ENCODE measurements around the gene SSTR5.

Gene SSTR5

DNA sequence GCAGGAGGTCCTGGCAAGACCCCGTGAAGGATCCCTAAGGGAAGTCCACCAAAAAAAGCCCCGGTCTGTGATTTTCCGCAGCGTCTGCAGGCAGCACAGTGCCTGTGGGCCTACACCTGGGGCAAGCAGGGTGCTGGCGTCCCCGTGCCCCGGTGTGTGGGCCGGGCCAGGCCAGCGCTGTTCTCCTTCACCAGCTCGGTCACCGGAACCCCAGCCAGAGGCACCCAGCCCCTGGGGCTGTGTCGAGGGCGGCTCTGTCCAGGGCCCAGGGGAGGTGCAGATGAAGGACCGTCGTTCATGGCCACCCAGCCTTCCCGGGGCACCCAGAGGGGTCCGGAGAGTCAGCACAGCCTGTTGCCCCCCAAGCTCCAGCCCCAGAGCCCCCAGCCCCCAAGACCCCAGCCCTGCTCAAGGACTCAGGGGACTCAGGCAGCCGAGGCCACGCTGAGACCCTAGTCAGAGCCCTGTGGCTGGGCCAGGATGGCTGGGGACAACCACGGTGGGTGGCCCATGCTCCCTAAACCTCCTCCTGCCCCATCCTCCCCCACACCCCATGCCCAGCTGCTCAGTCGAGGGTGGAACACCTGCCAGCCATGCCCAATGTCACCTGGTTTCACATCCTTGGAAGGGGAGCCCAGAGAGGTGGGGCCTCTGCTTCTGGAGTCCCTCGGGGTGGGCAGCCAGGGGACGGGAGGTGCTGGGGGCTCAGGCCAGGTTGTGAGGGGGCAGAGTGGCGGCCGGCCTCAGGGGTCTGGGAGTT is 29.2 kb downstream of the SSTR5 start:
- DNase-seq: no peak
- Mint-ChIP-seq H3K4me3 (no peak overlapping the region), H3K9me3 (no peaks in the 10 kb centered on the region), H3K27me3 (peaks cover 25% of the 10 kb centered on the region), H3K27ac (no peak overlapping the region), H3K4me1 (no peaks in the 10 kb centered on the region), H3K36me3 (no peaks in the 10 kb centered on the region)
- CTCF ChIA-PET: no interaction called here

DNA sequence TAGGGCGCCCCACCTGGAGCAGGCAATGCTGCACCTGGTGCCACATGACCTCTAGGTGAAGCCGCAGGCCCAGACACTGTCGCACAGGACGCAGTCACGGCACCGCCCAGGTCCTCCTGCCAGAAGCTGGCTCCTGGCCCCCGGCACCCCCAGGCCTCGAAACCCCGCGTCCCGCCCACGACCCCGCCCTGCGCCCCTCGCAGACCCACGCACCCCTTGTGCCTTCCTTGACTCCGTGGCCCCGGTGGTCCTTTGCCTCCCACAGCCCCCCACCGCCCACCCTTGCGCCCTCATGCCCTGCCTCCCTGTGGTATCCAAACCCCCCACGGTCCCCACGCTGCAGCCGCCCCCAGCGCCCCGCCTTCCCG is 29.8 kb downstream of the SSTR5 start:
- H3K36me3 Mint-ChIP-seq: no peaks in the 10 kb centered on the region
- CTCF ChIA-PET: interaction anchor here (1.0 to 1.5 kb wide), 4 partner anchors 10 to 390 kb away, joined by 3 to 4 read pairs (median 4); no protein-coding TSS in a partner anchor
- H3K27ac Mint-ChIP-seq: no peak overlapping the region
- no peaks in the 10 kb centered on the region for H3K4me1 Mint-ChIP-seq
- H3K4me3 Mint-ChIP-seq: no peak overlapping the region
- DNase-seq: no peak
- no peaks in the 10 kb centered on the region for H3K9me3 Mint-ChIP-seq
- H3K27me3 Mint-ChIP-seq: peaks cover 25% of the 10 kb centered on the region

DNA sequence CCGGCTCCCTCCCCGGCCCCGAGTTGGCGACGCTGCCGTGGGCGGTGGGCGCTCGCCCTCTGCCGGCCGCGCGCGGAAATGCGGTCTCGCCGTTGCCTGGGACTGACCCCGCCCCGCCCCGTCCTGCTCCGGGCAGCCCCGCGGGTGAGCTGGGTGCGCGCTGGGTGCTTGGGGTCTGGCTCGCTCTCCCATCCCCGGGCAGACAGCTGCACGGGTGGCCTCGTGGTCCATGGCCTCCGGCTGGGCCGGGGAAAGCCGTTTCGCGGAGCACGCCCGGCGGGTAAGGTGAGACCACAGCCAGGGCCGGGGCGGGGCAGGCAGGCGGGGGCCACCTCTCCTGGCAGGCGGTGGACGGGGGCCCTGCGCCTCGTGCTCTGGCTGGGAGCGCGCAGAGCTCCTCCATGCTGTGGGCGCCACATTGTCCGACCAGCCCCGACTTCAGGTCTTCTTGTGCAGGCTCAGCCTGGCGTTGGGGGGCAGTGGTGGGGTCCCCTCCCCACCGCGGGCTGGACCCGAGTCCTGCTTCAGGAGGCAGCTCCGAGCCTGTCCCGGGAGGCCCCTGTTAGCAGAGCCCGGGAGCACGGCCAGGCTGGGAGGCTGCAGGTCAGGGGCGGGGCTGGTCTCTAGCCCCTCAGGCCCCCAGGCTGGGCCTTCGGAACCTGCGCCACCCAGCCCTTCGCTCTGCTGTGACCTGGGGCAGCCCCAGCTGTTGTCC is 30.5 kb downstream of the SSTR5 start:
- CTCF ChIA-PET: interaction anchor here (0.8 to 1.5 kb wide), 6 partner anchors 9 to 391 kb away, joined by 3 to 4 read pairs (median 4); no protein-coding TSS in a partner anchor
- Mint-ChIP-seq H3K4me1 (no peaks in the 10 kb centered on the region), H3K27ac (no peak overlapping the region), H3K27me3 (peaks cover 25% of the 10 kb centered on the region), H3K36me3 (no peaks in the 10 kb centered on the region), H3K4me3 (no peak overlapping the region), H3K9me3 (no peaks in the 10 kb centered on the region)
- DNase-seq: peak; percentile 75

DNA sequence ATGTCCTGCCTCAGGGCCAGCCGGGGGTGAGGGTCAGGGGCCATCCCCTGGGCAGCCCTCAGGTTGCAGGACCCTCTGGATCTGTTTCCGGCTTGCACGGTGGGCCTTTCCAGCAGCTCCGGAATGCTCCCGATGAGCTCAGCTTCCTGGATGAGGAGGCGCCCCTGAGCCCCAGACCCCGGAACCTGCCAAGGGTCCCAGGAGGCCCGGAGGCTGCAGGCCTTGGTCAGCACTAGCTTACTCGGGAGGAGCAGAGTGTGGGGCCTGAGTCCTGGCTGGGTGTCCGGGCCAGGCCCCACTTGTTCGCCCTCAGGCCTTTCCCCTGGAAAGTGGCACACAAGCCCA is 31.1 kb downstream of the SSTR5 start:
- peaks cover 28% of the 10 kb centered on the region for H3K27me3 Mint-ChIP-seq
- CTCF ChIA-PET: interaction anchor here (0.8 to 1.5 kb wide), 5 partner anchors 8 to 391 kb away, joined by 3 to 4 read pairs (median 4); no protein-coding TSS in a partner anchor
- H3K36me3 Mint-ChIP-seq: no peaks in the 10 kb centered on the region
- no peaks in the 10 kb centered on the region for H3K9me3 Mint-ChIP-seq
- no peaks in the 10 kb centered on the region for H3K4me1 Mint-ChIP-seq
- H3K27ac Mint-ChIP-seq: no peak overlapping the region
- no peak for DNase-seq
- H3K4me3 Mint-ChIP-seq: no peak overlapping the region

DNA sequence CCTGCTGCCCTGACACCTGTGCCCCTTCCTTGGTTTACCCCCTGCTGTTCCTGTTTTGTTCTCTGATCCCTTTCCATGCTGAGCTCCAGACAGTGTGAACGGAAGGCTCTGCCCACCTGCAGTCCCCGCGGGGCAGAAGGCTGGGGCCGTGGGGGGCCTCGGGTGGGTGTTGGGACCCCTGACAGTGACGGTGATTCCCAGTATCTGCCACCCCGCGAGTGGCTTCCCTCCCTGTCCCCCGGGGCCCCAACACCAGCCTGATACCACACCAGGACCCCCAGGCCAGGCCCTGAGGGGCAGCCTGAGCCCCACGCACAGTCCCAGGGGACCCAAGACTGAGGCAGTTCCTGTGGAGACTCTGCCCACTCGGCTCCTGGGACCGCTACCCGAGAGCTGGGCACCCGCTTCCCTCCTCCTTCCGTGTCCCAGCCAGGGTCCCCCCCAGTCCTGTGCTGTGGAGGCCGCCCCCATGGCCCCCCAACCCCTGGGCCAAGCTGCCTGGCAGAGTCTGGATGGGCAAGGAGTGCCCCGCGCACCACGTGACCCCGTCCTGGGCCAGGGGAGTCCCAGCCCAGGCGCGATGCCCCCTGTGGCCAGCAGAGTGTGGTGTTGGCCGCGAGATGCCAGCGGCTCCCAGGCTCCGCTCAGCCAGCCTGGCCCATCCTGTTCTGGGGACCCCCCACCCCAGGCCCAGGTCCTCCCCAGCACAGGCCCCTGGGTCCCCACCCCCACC is 33.5 kb downstream of the SSTR5 start:
- Mint-ChIP-seq H3K4me3 (no peak overlapping the region), H3K36me3 (no peaks in the 10 kb centered on the region), H3K27ac (no peak overlapping the region), H3K27me3 (peaks cover 25% of the 10 kb centered on the region), H3K4me1 (no peaks in the 10 kb centered on the region), H3K9me3 (no peaks in the 10 kb centered on the region)
- CTCF ChIA-PET: no interaction called here
- DNase-seq: peak; percentile 53

DNA sequence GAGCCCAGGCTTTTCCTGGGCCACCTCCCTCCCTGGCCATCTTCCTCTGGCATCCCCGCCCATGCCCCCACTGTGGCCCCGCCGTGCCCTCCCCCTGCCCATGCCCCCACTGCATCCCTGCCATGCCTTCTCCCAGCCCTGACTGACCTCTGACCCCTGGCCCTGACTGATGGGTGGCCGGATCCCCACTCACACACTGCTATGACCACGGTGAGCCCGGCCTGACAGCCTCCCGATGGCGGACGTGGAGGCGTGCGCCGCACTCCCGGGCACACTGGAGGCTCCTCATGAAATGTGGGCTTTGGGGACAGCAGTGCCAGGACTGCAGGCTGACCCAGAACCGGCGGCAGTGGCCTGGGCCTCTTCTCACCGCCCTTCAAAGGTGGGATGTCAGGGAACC is 34.1 kb downstream of the SSTR5 start:
- Mint-ChIP-seq H3K4me3 (no peak overlapping the region), H3K36me3 (no peaks in the 10 kb centered on the region), H3K27ac (no peak overlapping the region), H3K9me3 (no peaks in the 10 kb centered on the region), H3K27me3 (peaks cover 25% of the 10 kb centered on the region), H3K4me1 (no peaks in the 10 kb centered on the region)
- DNase-seq: no peak
- CTCF ChIA-PET: no interaction called here

DNA sequence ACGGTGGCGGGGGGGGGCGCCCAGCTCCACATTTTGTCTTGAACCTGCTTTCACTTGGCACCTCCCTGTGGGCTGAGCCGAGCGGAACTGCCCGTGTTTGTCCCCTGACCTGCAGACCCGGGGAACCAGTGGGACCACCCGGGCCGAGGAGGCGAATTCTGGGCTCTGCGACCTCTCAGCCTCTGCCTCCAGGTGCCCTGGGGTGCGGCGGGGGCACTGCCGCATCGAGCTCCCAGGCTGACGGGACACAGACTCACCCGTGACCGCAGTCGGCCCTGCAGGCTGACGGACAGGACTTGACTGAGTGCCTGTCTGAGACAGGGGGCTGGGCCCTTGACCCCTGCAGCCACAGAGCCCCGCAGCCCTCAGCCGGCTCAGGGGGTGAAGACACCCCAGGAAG is 34.6 kb downstream of the SSTR5 start:
- Mint-ChIP-seq H3K36me3 (no peaks in the 10 kb centered on the region), H3K27ac (no peak overlapping the region), H3K27me3 (peaks cover 25% of the 10 kb centered on the region), H3K4me3 (no peak overlapping the region), H3K4me1 (no peaks in the 10 kb centered on the region), H3K9me3 (no peaks in the 10 kb centered on the region)
- DNase-seq: no peak
- CTCF ChIA-PET: no interaction called here

DNA sequence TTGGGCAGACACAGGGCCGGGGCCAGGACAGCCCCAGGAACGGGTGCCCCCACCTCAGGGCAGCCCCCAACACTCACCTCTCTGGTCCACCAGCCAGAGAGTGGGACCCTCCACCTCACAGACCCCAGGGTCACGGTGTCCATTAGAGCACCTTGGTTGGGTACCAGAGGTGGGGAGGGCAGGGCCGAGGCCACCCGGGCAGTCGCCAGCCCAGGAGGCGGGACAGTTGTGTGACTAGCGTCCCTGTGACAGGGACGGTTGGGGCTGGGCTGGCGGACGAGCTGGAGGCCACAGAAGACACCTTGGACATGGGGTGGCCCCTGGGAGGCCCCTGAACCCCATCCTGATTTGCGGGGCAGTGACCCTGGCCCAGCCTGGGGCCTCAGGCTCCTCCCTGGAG is 35.2 kb downstream of the SSTR5 start:
- H3K4me3 Mint-ChIP-seq: no peak overlapping the region
- CTCF ChIA-PET: no interaction called here
- H3K36me3 Mint-ChIP-seq: no peaks in the 10 kb centered on the region
- no peaks in the 10 kb centered on the region for H3K4me1 Mint-ChIP-seq
- DNase-seq: no peak
- H3K9me3 Mint-ChIP-seq: no peaks in the 10 kb centered on the region
- H3K27me3 Mint-ChIP-seq: peaks cover 25% of the 10 kb centered on the region
- H3K27ac Mint-ChIP-seq: no peak overlapping the region

DNA sequence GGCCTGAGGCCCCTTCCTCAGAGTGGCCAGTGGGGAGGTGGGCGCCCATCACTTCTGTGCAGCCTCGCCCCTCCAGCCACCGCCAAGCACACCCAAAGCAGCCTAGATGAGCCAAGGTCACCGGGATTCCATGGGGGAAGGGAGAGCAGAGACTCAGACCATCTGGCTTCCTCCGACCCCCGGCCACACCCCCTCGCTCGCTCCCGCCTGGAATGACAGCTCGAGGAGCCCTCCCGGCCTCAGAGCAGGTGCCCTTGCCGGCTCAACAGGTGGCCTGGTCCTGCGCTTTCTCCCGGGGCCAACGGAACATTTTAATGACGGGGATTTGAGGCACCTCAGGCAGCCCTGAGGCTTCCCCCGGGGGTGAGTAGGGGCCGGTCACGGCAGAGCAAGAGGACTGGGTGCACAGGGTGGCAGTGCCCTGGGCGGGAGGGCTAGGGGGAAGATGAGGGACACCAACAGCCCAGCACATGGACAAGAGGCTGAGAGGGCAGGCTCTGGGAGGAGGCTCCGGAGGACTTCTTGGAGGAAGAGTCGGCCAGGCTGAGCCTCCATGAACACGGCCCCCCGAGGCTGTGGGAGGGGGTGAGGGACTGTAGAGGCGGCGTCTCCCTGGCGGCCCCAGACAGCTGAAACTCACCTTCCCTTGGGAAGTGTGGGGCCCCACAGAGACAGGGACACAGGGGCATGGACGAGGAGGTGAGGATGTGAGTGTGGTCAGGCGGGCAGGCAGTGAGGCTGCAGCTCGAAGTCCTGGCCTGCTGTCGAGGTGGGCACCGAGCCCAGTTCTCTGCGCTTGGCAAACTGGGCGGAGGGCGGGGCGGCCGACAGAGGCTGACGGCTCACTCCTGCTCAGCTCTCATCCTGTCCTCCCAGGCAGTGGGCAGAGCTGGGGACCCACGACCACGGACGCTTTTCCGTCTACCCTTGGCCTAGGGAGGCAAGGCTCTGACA is 36.0 kb downstream of the SSTR5 start:
- Mint-ChIP-seq H3K27ac (no peak overlapping the region), H3K4me1 (no peaks in the 10 kb centered on the region), H3K27me3 (peaks cover 28% of the 10 kb centered on the region), H3K36me3 (no peaks in the 10 kb centered on the region), H3K9me3 (no peaks in the 10 kb centered on the region), H3K4me3 (no peak overlapping the region)
- CTCF ChIA-PET: no interaction called here
- DNase-seq: no peak

DNA sequence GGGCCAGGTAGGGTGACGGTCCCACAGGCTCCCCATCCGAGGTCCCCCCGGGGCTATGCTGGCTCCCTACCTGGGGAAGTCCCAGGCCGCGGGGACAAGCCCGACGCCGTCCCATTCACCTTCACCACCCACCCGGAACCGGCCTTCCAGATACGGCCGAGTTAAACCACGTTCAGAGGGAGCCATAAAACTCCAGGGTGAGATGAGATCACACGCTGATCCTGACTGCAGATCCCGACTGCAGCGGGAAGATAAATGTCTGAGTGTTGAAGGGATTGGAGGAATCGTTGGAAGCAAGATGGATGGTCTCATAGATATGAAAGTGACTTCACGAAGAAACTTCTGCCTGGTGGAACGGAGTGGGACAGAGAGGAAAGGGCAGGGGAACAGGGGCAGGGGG is 37.1 kb downstream of the SSTR5 start:
- peaks cover 18% of the 10 kb centered on the region for H3K27me3 Mint-ChIP-seq
- no peaks in the 10 kb centered on the region for H3K9me3 Mint-ChIP-seq
- CTCF ChIA-PET: no interaction called here
- H3K4me1 Mint-ChIP-seq: no peaks in the 10 kb centered on the region
- no peaks in the 10 kb centered on the region for H3K36me3 Mint-ChIP-seq
- DNase-seq: no peak
- no peak overlapping the region for H3K4me3 Mint-ChIP-seq
- no peak overlapping the region for H3K27ac Mint-ChIP-seq

DNA sequence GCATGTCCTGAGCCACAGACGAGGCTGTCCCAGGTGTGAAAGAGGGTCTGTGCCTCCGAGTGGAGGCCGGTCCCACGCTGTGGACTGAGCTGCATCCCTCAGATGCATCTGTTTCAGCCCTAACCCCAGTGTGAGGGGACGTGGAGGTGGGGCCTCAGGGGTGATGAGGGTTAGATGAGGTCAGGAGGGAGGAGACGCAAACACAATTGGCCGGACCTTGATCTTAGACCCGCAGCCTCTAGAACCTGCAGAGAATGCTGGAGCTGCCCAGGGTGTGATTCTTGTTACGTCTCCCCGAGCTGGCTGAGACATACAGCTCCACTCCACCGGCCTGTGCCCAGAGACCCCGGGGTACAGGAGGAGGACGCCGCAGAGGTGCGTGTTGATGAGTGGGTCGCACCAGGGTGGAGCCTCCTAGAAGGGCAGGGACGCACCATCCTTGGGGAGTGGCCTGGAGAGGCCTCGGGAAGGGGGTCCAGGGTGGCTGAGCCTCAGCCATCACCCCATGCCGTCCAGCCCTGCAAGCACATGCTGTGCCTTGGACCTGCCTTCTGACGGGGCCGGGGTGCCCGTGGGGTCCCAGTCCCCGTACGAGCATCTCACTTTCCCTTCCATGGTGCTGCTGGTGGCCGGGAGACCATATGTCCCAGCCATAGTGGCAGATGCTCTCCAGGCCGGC is 40.1 kb downstream of the SSTR5 start:
- H3K27me3 Mint-ChIP-seq: peaks cover 18% of the 10 kb centered on the region
- no peak overlapping the region for H3K4me3 Mint-ChIP-seq
- CTCF ChIA-PET: interaction anchor here (1.5 kb wide), 1 partner anchor 9 kb away, joined by 4 read pairs; no protein-coding TSS in a partner anchor
- no peaks in the 10 kb centered on the region for H3K4me1 Mint-ChIP-seq
- no peak overlapping the region for H3K27ac Mint-ChIP-seq
- no peaks in the 10 kb centered on the region for H3K9me3 Mint-ChIP-seq
- H3K36me3 Mint-ChIP-seq: no peaks in the 10 kb centered on the region
- DNase-seq: no peak

DNA sequence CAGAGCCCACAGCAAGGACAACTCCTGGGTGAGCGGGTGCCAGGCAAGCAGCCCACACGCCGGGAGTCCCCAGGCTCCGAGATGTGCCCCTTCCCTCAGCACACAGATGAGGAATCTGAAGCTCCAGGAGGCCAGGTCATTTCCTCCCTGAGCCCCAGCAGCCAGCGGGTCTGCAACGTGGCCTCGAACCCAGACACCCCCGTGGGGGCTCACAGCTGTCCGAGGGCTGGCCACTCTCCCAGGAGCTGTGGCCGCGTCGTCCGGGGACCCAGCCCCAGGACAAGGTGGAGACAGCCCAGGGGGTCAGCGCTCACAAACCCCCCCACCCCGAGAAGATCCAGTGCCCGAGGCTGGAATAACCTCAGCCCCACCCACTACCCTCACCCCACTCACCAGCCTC is 40.9 kb downstream of the SSTR5 start:
- CTCF ChIA-PET: no interaction called here
- Mint-ChIP-seq H3K4me3 (no peak overlapping the region), H3K36me3 (no peaks in the 10 kb centered on the region), H3K4me1 (no peaks in the 10 kb centered on the region), H3K9me3 (no peaks in the 10 kb centered on the region), H3K27ac (no peak overlapping the region), H3K27me3 (peaks cover 16% of the 10 kb centered on the region)
- no peak for DNase-seq

DNA sequence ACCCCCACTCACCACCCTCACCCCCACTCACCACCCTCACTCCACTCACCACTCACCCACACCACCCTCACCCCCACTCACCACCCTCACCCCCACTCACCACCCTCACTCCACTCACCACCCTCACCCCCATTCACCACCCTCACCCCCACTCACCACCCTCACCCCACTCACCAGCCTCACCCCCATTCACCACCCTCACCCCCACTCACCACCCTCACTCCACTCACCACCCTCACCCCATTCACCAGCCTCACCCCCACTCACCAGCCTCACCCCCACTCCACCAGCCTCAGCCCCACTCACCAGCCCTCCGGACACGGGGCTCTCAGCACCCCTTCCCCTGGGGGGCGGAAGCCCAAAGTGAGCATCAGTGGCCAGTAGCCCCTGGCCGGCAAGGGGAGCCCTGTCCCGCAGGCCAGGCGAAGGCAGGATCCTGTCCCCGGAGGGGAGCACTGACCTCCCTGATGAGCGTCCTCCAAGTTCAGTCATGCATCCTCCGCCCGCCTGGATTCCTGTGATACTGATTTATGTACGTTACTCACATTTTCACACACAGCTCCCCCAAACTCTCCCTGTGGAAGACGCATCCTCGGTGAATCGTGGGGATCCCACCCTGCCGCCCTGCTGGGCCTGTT is 41.5 kb downstream of the SSTR5 start:
- Mint-ChIP-seq H3K27me3 (peaks cover 11% of the 10 kb centered on the region), H3K9me3 (no peaks in the 10 kb centered on the region), H3K36me3 (no peaks in the 10 kb centered on the region), H3K4me3 (no peak overlapping the region), H3K27ac (no peak overlapping the region), H3K4me1 (no peaks in the 10 kb centered on the region)
- DNase-seq: no peak
- CTCF ChIA-PET: no interaction called here

Data from activated naive CD4-positive, alpha-beta T cell treated with anti-CD3 and anti-CD28 coated beads, Interleukin-2, amount 10 ng/mL, durations not matched to agents 7 days and 5 days (primary cell).